ENCODE data around the gene KRTAP3-1. TPM values are rescaled to one million over a fixed set of nuclear protein-coding genes. Genes with fewer than 3 reads are reported as not detected.

The KRTAP3-1 gene
- total and polyA plus RNA-seq, 10 of the 15 experiments (the other 5 are each of a cell fraction or from before 2014, with no cell fraction given): not detected

DNA sequence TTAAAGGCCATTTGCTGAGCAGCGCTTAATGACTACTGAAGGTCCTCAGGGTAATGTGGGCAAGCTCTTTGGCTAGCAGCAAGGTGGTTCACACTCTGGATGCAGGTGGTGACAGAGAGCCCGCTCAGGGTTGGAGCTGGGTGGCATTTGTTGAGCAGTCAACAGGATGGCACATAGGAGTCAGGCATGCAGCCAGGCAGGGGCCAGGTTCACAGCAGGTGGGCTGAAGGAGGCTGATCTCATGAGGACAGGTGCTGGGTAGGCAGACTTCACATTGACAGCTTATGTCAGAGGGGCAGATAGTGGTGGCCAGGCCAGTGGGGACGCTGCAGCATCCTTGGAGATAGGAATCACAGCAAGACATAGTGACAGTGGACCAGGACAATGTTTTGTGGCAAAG, 4.5 kb downstream of the KRTAP3-1 start:
- CTCF ChIA-PET: interaction anchor here (1.9 kb wide), 1 partner anchor 9 kb away, joined by 4 read pairs; no protein-coding TSS in a partner anchor
- no peaks in the 10 kb centered on the region for H3K4me1 ChIP-seq (ENCODE audit: control insufficient read depth, insufficient read depth, low read length)
- no peak overlapping the region for H3K4me2 ChIP-seq (ENCODE audit: control insufficient read depth, insufficient read depth)
- DNase-seq (ENCODE audit: low read depth, low spot score) (no peak), FAIRE-seq (no peak), ATAC-seq (no peak)
- TF ChIP-seq ASH2L (IDR thresholded peaks at IDR 0.05; ENCODE audit: borderline replicate concordance, low read depth) (no peak), PKNOX1 (IDR thresholded peaks at IDR 0.05) (no peak), ATF7 (IDR thresholded peaks at IDR 0.05; ENCODE audit: low read depth) (no peak), MEF2A (IDR thresholded peaks at IDR 0.05; ENCODE audit: insufficient read depth, low read depth, low read length) (no peak), KDM1A (IDR thresholded peaks at IDR 0.05; ENCODE audit: borderline replicate concordance) (no peak), TCF7 (IDR thresholded peaks at IDR 0.05; ENCODE audit: borderline replicate concordance) (no peak), USF2 (IDR thresholded peaks at IDR 0.05; ENCODE audit: borderline replicate concordance, low read depth, low read length) (no peak), CBFB (IDR thresholded peaks at IDR 0.05; ENCODE audit: low read depth) (no peak), ZNF274 (IDR thresholded peaks at IDR 0.05; ENCODE audit: insufficient read depth, insufficient read length) (no peak), SMAD1 (IDR thresholded peaks at IDR 0.05; ENCODE audit: low read depth, partially characterized antibody) (no peak), PAX5 (IDR thresholded peaks at IDR 0.05; ENCODE audit: borderline replicate concordance, low read depth, low read length) (no peak), IRF3 (IDR thresholded peaks at IDR 0.05) (no peak), TCF3 (IDR thresholded peaks at IDR 0.05; ENCODE audit: borderline replicate concordance, insufficient read depth, low read depth, low read length) (no peak), IRF4 (IDR thresholded peaks at IDR 0.05; ENCODE audit: low read depth, low read length) (no peak), ETV6 (conservative IDR thresholded peaks at IDR 0.05 in 1 of 2, IDR thresholded peaks at IDR 0.05 in 1 of 2; ENCODE audit: borderline replicate concordance in 1 of 2, low read depth in 1 of 2) (no peak)
- TF ChIP-seq, protein P1, sequence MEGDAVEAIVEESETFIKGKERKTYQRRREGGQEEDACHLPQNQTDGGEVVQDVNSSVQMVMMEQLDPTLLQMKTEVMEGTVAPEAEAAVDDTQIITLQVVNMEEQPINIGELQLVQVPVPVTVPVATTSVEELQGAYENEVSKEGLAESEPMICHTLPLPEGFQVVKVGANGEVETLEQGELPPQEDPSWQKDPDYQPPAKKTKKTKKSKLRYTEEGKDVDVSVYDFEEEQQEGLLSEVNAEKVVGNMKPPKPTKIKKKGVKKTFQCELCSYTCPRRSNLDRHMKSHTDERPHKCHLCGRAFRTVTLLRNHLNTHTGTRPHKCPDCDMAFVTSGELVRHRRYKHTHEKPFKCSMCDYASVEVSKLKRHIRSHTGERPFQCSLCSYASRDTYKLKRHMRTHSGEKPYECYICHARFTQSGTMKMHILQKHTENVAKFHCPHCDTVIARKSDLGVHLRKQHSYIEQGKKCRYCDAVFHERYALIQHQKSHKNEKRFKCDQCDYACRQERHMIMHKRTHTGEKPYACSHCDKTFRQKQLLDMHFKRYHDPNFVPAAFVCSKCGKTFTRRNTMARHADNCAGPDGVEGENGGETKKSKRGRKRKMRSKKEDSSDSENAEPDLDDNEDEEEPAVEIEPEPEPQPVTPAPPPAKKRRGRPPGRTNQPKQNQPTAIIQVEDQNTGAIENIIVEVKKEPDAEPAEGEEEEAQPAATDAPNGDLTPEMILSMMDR (IDR thresholded peaks at IDR 0.05 in 2 of 3, conservative IDR thresholded peaks at IDR 0.05 in 1 of 3; ENCODE audit: control insufficient read depth in 2 of 3, extremely low read depth in 1 of 3, insufficient read depth in 1 of 3, low read depth in 3 of 3, low read length in 3 of 3): no peak
- TF ChIP-seq, protein P2, sequence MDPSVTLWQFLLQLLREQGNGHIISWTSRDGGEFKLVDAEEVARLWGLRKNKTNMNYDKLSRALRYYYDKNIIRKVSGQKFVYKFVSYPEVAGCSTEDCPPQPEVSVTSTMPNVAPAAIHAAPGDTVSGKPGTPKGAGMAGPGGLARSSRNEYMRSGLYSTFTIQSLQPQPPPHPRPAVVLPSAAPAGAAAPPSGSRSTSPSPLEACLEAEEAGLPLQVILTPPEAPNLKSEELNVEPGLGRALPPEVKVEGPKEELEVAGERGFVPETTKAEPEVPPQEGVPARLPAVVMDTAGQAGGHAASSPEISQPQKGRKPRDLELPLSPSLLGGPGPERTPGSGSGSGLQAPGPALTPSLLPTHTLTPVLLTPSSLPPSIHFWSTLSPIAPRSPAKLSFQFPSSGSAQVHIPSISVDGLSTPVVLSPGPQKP (IDR thresholded peaks at IDR 0.05; ENCODE audit: low read depth, low read length): no peak
- no peaks in the 10 kb centered on the region for H3K9me3 ChIP-seq (replicated peaks; ENCODE audit: control insufficient read depth, insufficient read depth, low read length)
- no peak overlapping the region for H2AFZ ChIP-seq (ENCODE audit: control insufficient read depth, low read depth, low read length)
- intact Hi-C loops (cut with micrococcal nuclease; ENCODE audit: unreplicated experiment): no loop called here
- POLR2A ChIA-PET: interaction anchor here (0.5 kb wide), 1 partner anchor 802 kb away, joined by 3 read pairs; no protein-coding TSS in a partner anchor
- H3K9ac ChIP-seq (ENCODE audit: control insufficient read depth, insufficient read depth, low read length): no peak overlapping the region
- H4K20me1 ChIP-seq (ENCODE audit: control insufficient read depth, insufficient read depth): no peaks in the 10 kb centered on the region
- H3K4me3 ChIP-seq: no peak overlapping the region
- H3K79me2 ChIP-seq (ENCODE audit: control insufficient read depth, insufficient read depth, low read length): no peaks in the 10 kb centered on the region
- no peak overlapping the region for H3K27ac ChIP-seq (ENCODE audit: control insufficient read depth, insufficient read depth)
- SMC1A ChIA-PET (ENCODE audit: uncharacterized antibody, unreplicated experiment): no interaction called here
- no TSS peak for BruUV-seq (replicated peaks)
- RAD21 ChIA-PET (ENCODE audit: unreplicated experiment): no interaction called here
- no peaks in the 10 kb centered on the region for H3K36me3 ChIP-seq (ENCODE audit: control insufficient read depth in 2 of 2, insufficient read depth in 2 of 2, low read length in 1 of 2)
- H3K27me3 ChIP-seq (replicated peaks in 1 of 2; ENCODE audit: control insufficient read depth in 2 of 2, insufficient read depth in 2 of 2, low read length in 1 of 2): peaks cover 0 to 3% of the 10 kb centered on the region in 2 experiments; a peak in 3 of 4 replicates
- in situ Hi-C loops (cut with MboI): no loop called here
- WGBS (ENCODE audit: insufficient coverage, insufficient replicate concordance, low lambda C conversion rate, missing lambda C conversion rate): 25% methylated on average over 3 of the region's 3 CpGs

Measured in GM12878 (cell line).